H1 (cell line): ENCODE data around the gene RNF126. TPM values are rescaled to one million over a fixed set of nuclear protein-coding genes. Genes with fewer than 3 reads are reported as not detected.
A peak's percentile ranks its signal among the peaks of the same experiment; 100 is the strongest.

Experiments used
- CTCF ChIA-PET: fragments of 300-600 bp; sonication (Branson Sonifier 250); formaldehyde crosslinking; loops from one replicate; lab custom pipeline; 2021; ENCODE audit not compliant: partially characterized antibody; lab: Charles Lee
- POLR2A ChIA-PET: fragments of 300-600 bp; sonication (Branson Sonifier 250); formaldehyde crosslinking; loops from one replicate; lab custom pipeline; 2021; ENCODE audit warnings: inconsistent platforms; ENCODE audit not compliant: partially characterized antibody; lab: Charles Lee
- DNase-seq, 2 experiments: peaks; one replicate each; pipeline versions ENCODE4 v3.0.0 to v3.0.0-alpha.2; 2010 to 2022; ENCODE audit warnings: low spot score in 2 of 2, low read depth in 1 of 2, mixed read lengths in 1 of 2
- FAIRE-seq: peaks from 2 replicates; lab custom pipeline; 2011; peaks lifted over from hg19 to GRCh38; lab: Jason Lieb, UNC
- H2AFZ ChIP-seq: 2 replicates; pipeline ENCODE4 v1.8.1; 2012; ENCODE audit warnings: low read length, inconsistent platforms
- H2AK5ac ChIP-seq: 2 replicates; pipeline ENCODE4 v1.6.1; 2013; ENCODE audit warnings: low read depth, low read length
- H2BK120ac ChIP-seq: replicated peaks from 2 replicates; pipeline ENCODE3; 2013; ENCODE audit warnings: low read depth, low read length, inconsistent platforms
- H2BK12ac ChIP-seq: 2 replicates; pipeline ENCODE4 v1.6.1; 2013; ENCODE audit warnings: low read depth, low read length
- H2BK15ac ChIP-seq: 2 replicates; pipeline ENCODE4 v1.6.1; 2013; ENCODE audit warnings: low read length
- H2BK20ac ChIP-seq: 2 replicates; pipeline ENCODE4 v1.6.1; 2013; ENCODE audit warnings: low read length
- H2BK5ac ChIP-seq: 2 replicates; pipeline ENCODE4 v1.6.1; 2013; ENCODE audit warnings: low read depth, low read length
- H3K14ac ChIP-seq: 2 replicates; pipeline ENCODE4 v1.6.1; 2013; ENCODE audit warnings: inconsistent platforms; ENCODE audit not compliant: insufficient read length
- H3K18ac ChIP-seq: 2 replicates; pipeline ENCODE4 v1.6.1; 2013; ENCODE audit warnings: low read length; ENCODE audit errors: extremely low read depth
- H3K23ac ChIP-seq: 2 replicates; pipeline ENCODE4 v1.6.1; 2013; ENCODE audit warnings: inconsistent platforms; ENCODE audit not compliant: insufficient read length
- H3K23me2 ChIP-seq: 2 replicates; pipeline ENCODE4 v1.6.1; 2013; ENCODE audit warnings: low read depth, low read length
- H3K27ac ChIP-seq: 2 replicates; pipeline ENCODE4 v1.6.1; 2011; ENCODE audit warnings: low read depth, low read length, inconsistent platforms
- H3K27me3 ChIP-seq, 4 experiments: replicated peaks in 1 of 4; 1 replicate in 1 of 4; 2 replicates in 3 of 4; pipeline versions ENCODE4 v1.6.1 to v1.8.1; 2011 to 2013; ENCODE audit warnings: low read length in 3 of 4, mild to moderate bottlenecking in 3 of 4, inconsistent platforms in 2 of 4, mixed read lengths in 2 of 4, moderate library complexity in 1 of 4; ENCODE audit not compliant: control insufficient read depth in 3 of 4, insufficient read depth in 3 of 4; ENCODE audit errors: extremely low read depth in 1 of 4
- H3K36me3 ChIP-seq, 4 experiments: 2 replicates each; pipeline versions ENCODE4 v1.6.1 to v1.8.1; 2011 to 2013; ENCODE audit warnings: mild to moderate bottlenecking in 4 of 4, low read length in 3 of 4, moderate library complexity in 2 of 4, control low read depth in 1 of 4, inconsistent platforms in 1 of 4; ENCODE audit not compliant: insufficient read depth in 4 of 4, control insufficient read depth in 2 of 4
- H3K4ac ChIP-seq: replicated peaks from 2 replicates; pipeline ENCODE3; 2013; ENCODE audit warnings: low read length, low read depth, mixed read lengths, inconsistent platforms; ENCODE audit not compliant: insufficient read length
- H3K4me1 ChIP-seq, 4 experiments: replicated peaks in 1 of 4; 1 replicate in 1 of 4; 2 replicates in 3 of 4; pipeline versions ENCODE4 v1.6.1 to v1.8.1; 2011 to 2013; ENCODE audit warnings: low read length in 3 of 4, inconsistent platforms in 2 of 4, mixed read lengths in 1 of 4; ENCODE audit not compliant: insufficient read depth in 4 of 4, control insufficient read depth in 3 of 4
- H3K4me2 ChIP-seq, 2 experiments: 2 replicates each; pipeline versions ENCODE4 v1.6.1 to v1.8.1; 2011 to 2013; ENCODE audit warnings: low read depth in 2 of 2, low read length in 2 of 2, control low read depth in 1 of 2, inconsistent platforms in 1 of 2, mild to moderate bottlenecking in 1 of 2; ENCODE audit not compliant: insufficient read depth in 1 of 2
- H3K4me3 ChIP-seq, 4 experiments: fragments of 200-600, 300-600 bp in 1 of 4; sonication (generic), shearing (Covaris generic), sonication (Bioruptor Twin) in 1 of 4; 2 replicates each; pipeline versions ENCODE4 v1.5.1 to v1.8.1; 2011 to 2016; ENCODE audit warnings: low read length in 4 of 4, low read depth in 3 of 4, control low read depth in 2 of 4, inconsistent platforms in 2 of 4, mild to moderate bottlenecking in 2 of 4, mixed read lengths in 1 of 4, moderate library complexity in 1 of 4; ENCODE audit not compliant: insufficient read depth in 2 of 4; ENCODE audit errors: extremely low read depth in 1 of 4
- H3K56ac ChIP-seq: replicated peaks from 2 replicates; pipeline ENCODE3; 2013; ENCODE audit warnings: low read depth, mild to moderate bottlenecking, mixed read lengths, low read length, inconsistent platforms; ENCODE audit not compliant: insufficient read length
- H3K79me1 ChIP-seq: 2 replicates; pipeline ENCODE4 v1.6.1; 2013; ENCODE audit warnings: low read depth, low read length, control low read depth
- H3K79me2 ChIP-seq, 2 experiments: 2 replicates each; pipeline versions ENCODE4 v1.6.1 to v1.8.1; 2012 to 2013; ENCODE audit warnings: low read length in 2 of 2, mild to moderate bottlenecking in 2 of 2, inconsistent platforms in 1 of 2; ENCODE audit not compliant: insufficient read depth in 2 of 2, control insufficient read depth in 1 of 2
- H3K9ac ChIP-seq, 4 experiments: replicated peaks in 1 of 4; 1 replicate in 1 of 4; 2 replicates in 3 of 4; pipeline versions ENCODE4 v1.6.1 to v1.8.1; 2011 to 2013; ENCODE audit warnings: low read depth in 3 of 4, low read length in 3 of 4, control low read depth in 2 of 4, mild to moderate bottlenecking in 2 of 4, moderate library complexity in 2 of 4, inconsistent platforms in 1 of 4; ENCODE audit errors: extremely low read depth in 1 of 4
- H3K9me3 ChIP-seq, 2 experiments: 2 replicates each; pipeline versions ENCODE4 v1.6.1 to v1.8.1; 2012 to 2013; ENCODE audit warnings: mild to moderate bottlenecking in 2 of 2, moderate library complexity in 2 of 2, control low read depth in 1 of 2, inconsistent platforms in 1 of 2, low read depth in 1 of 2, low read length in 1 of 2, mixed read lengths in 1 of 2; ENCODE audit not compliant: insufficient read depth in 2 of 2
- H4K20me1 ChIP-seq, 2 experiments: replicated peaks in 1 of 2; 2 replicates each; pipeline versions ENCODE3 to v1.8.1; 2011 to 2013; ENCODE audit warnings: inconsistent platforms in 2 of 2, low read length in 2 of 2, mild to moderate bottlenecking in 1 of 2; ENCODE audit not compliant: insufficient read depth in 2 of 2, control insufficient read depth in 1 of 2
- H4K5ac ChIP-seq: 2 replicates; pipeline ENCODE4 v1.6.1; 2013; ENCODE audit warnings: low read length, low read depth, mixed read lengths, inconsistent platforms; ENCODE audit not compliant: insufficient read length
- H4K8ac ChIP-seq: 2 replicates; pipeline ENCODE4 v1.8.0; 2013; ENCODE audit warnings: mild to moderate bottlenecking, moderate library complexity, low read length, inconsistent platforms; ENCODE audit not compliant: insufficient read depth; ENCODE audit errors: extremely low read depth
- H4K91ac ChIP-seq: replicated peaks from 2 replicates; pipeline ENCODE3; 2013; ENCODE audit warnings: low read length, mixed read lengths, inconsistent platforms; ENCODE audit not compliant: insufficient read length
- KDM1A ChIP-seq: fragments of 200-600, 300-600 bp; sonication (generic); IDR thresholded peaks from 2 replicates; pipeline ENCODE4 v1.7.1; 2016; ENCODE audit warnings: mild to moderate bottlenecking, low read length, borderline replicate concordance
- KDM5A ChIP-seq: fragments of 200-600 bp; IDR thresholded peaks from 2 replicates; pipeline ENCODE4 v1.7.1; 2012; ENCODE audit warnings: mild to moderate bottlenecking, low read length, inconsistent platforms, mixed read lengths
- SAP30 ChIP-seq: fragments of 300-600 bp; sonication (generic); IDR thresholded peaks from 2 replicates; pipeline ENCODE4 v1.7.1; 2012; ENCODE audit warnings: low read length, moderate library complexity, mild to moderate bottlenecking, inconsistent platforms; ENCODE audit not compliant: insufficient read depth, insufficient replicate concordance
- TBP ChIP-seq: IDR thresholded peaks from 2 replicates; pipeline ENCODE4 v1.6.1; 2011; ENCODE audit warnings: low read depth, low read length, improper control_type of control experiment
- WGBS, 2 experiments: shearing (Covaris generic) in 1 of 2; methylation state at CpG; one replicate each; pipeline versions ENCODE4 v1.1.6 to v1.1.7; 2013 to 2015; ENCODE audit warnings: low lambda C conversion rate in 2 of 2, mixed read lengths in 2 of 2, inconsistent platforms in 1 of 2, low coverage in 1 of 2, missing lambda C conversion rate in 1 of 2; ENCODE audit not compliant: insufficient replicate concordance in 2 of 2, insufficient coverage in 1 of 2, insufficient read length in 1 of 2; ENCODE audit errors: extremely low coverage in 1 of 2, missing lambda C conversion rate in 1 of 2; 5-methylcytosine and 5-hydroxymethylcytosine counted together
- polyA plus RNA-seq, 7 experiments: library from polyadenylated mRNA; depleted of rRNA in 3 of 7; stranded (reverse) in 5 of 7; unstranded in 2 of 7; fragments of >200 nt in 5 of 7; fragments of 200-250 nt in 2 of 7; gene quantifications; 1 replicate in 5 of 7; 2 replicates in 1 of 7; 4 replicates in 1 of 7; pipeline versions ENCODE4 v1.2.1 to v1.2.3, GENCODE V29; 2011 to 2013; ENCODE audit warnings: missing spikeins in 2 of 7, mixed read lengths in 2 of 7
- total RNA-seq: library from RNA; stranded (reverse); fragmentation: NEBNext Ultra II Directional; extraction: Animal tissue kit (Norgen Biotek cat#: 25700); gene quantifications from 2 replicates; pipeline ENCODE4 v1.2.1, GENCODE V29; 2021

RNF126 gene
- total and polyA plus RNA-seq, 2 of the 8 experiments (the other 6 are each of a cell fraction or from before 2014, with no cell fraction given) = 21.8 to 68.0 TPM

- no peak for DNase-seq
- no peak overlapping the region for H2BK20ac ChIP-seq
- 88% methylated on average over 29 of the region's 30 CpGs; no CpG with 5 or more reads in 1 of the 2 experiments for WGBS, 2 experiments
- H3K27ac ChIP-seq = no peak overlapping the region
- H2BK5ac ChIP-seq = no peak overlapping the region
- peak overlapping the region; percentile 19 for H4K91ac ChIP-seq
- H2BK120ac ChIP-seq = no peak overlapping the region
- H3K9ac ChIP-seq = no peak overlapping the region
- no peak overlapping the region for H4K8ac ChIP-seq
- H3K79me2 ChIP-seq = no peaks in the 10 kb centered on the region
- H2BK12ac ChIP-seq = no peak overlapping the region
- no peak overlapping the region for H3K14ac ChIP-seq
- no peak overlapping the region for H2BK15ac ChIP-seq
- ChIA-PET CTCF (interaction anchor here (1.0 to 2.4 kb wide), 6 partner anchors 19 to 97 kb away, joined by 3 to 12 read pairs (median 8); no protein-coding TSS in a partner anchor), POLR2A (interaction anchor here (1.0 to 1.5 kb wide), 3 partner anchors 24 to 36 kb away, joined by 3 read pairs; no protein-coding TSS in a partner anchor)
- H3K36me3 ChIP-seq = no peaks in the 10 kb centered on the region
- no peak overlapping the region for H2AFZ ChIP-seq
- no peaks in the 10 kb centered on the region for H3K4me1 ChIP-seq
- H3K23me2 ChIP-seq = no peaks in the 10 kb centered on the region
- H3K18ac ChIP-seq = no peak overlapping the region
- no peak overlapping the region for H2AK5ac ChIP-seq
- H3K23ac ChIP-seq = no peak overlapping the region
- no peaks in the 10 kb centered on the region for H4K20me1 ChIP-seq
- H3K56ac ChIP-seq = no peak overlapping the region
- H3K4ac ChIP-seq = no peak overlapping the region
- H4K5ac ChIP-seq = no peak overlapping the region
- FAIRE-seq = no peak
- no peak overlapping the region for H3K4me3 ChIP-seq
- H3K9me3 ChIP-seq = peaks cover 0 to 18% of the 10 kb centered on the region in 2 experiments; a peak in 1 of 4 replicates
- TF ChIP-seq TBP = no peak
- TF ChIP-seq SAP30 = no peak
- TF ChIP-seq KDM1A = peak; percentile 75; the same call in 1 of the 2 replicates
- no peak for TF ChIP-seq KDM5A
- no peaks in the 10 kb centered on the region for H3K27me3 ChIP-seq
- H3K4me2 ChIP-seq = no peak overlapping the region
- no peaks in the 10 kb centered on the region; the same call in 1 of the 2 replicates for H3K79me1 ChIP-seq
Observed at GRCh38 chr19:607301-608154, 55.5 kb downstream of the RNF126 start.
